Measurements from ENCODE around the gene VTI1B. TPM values are rescaled to one million over a fixed set of nuclear protein-coding genes. Genes with fewer than 3 reads are reported as not detected.
"Not testable (repeated sequence)": the region's sequence is repeated elsewhere in the genome, so short reads cannot be mapped to it uniquely, and the experiment has no call there.

VTI1B gene
- total RNA-seq, 3 donors from 2014 or later (not counting 1 experiment from before 2014, with no cell fraction given): 47.5 to 77.1 (median 57.9) TPM

DNA sequence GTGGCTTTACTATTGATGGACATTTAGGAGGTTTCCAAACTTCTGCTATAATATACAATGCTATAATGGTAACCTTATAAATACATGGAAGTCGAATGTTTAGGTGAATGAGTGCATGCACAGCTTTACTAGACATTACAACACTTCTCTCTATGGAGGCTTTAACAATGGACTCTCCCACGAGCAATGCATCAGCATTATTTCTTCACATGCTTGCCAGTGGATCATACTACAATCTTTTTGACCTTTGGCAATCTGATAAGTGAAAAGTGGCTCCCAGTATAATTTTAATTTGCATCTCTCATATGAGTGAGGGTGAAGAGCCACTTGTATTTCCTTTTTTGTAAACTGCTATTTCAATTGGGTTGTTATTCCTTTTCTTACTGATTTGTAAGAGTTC, 45.4 kb upstream of the VTI1B start:
- H3K36me3 Mint-ChIP-seq: no peaks in the 10 kb centered on the region
- no peak for ATAC-seq
- no peaks in the 10 kb centered on the region for H3K9me3 ChIP-seq (ENCODE audit: control insufficient read depth, insufficient read depth, low read length)
- peaks cover 6 to 12% of the 10 kb centered on the region in 2 donors for H3K4me1 Mint-ChIP-seq
- peaks cover 19% of the 10 kb centered on the region for H3K27me3 ChIP-seq (ENCODE audit: control insufficient read depth, insufficient read depth, low read length)
- no peak for DNase-seq
- H3K4me3 ChIP-seq (ENCODE audit: low read length): no peak overlapping the region
- 88% methylated on average over 1 of the region's 2 CpGs for WGBS (ENCODE audit: insufficient coverage)
- intact Hi-C loops (cut with micrococcal nuclease): no loop called here
- H3K4me3 Mint-ChIP-seq: no peak overlapping the region
- no peaks in the 10 kb centered on the region for H3K4me1 ChIP-seq (ENCODE audit: control insufficient read depth, insufficient read depth, low read length)
- no peaks in the 10 kb centered on the region for H3K9me3 Mint-ChIP-seq
- H3K27me3 Mint-ChIP-seq (ENCODE audit: low read depth in 2 of 2): peaks cover 24 to 55% of the 10 kb centered on the region in 2 donors
- no peak overlapping the region for H3K27ac Mint-ChIP-seq
- no peak for TF ChIP-seq CTCF (IDR thresholded peaks at IDR 0.05)
- H3K36me3 ChIP-seq (ENCODE audit: control insufficient read depth, insufficient read depth, low read length): no peaks in the 10 kb centered on the region
- H3K27ac ChIP-seq (ENCODE audit: low read length): no peak overlapping the region

GRCh38 chr14:67719385-67719784, 45.0 kb upstream of the VTI1B start:
- H3K9me3 Mint-ChIP-seq; ATAC-seq; DNase-seq; H3K27ac Mint-ChIP-seq; H3K4me3 ChIP-seq (ENCODE audit: low read length); H3K4me3 Mint-ChIP-seq; intact Hi-C loops (cut with micrococcal nuclease); H3K9me3 ChIP-seq (ENCODE audit: control insufficient read depth, insufficient read depth, low read length); H3K36me3 Mint-ChIP-seq; H3K27ac ChIP-seq (ENCODE audit: low read length); H3K4me1 ChIP-seq (ENCODE audit: control insufficient read depth, insufficient read depth, low read length); H3K36me3 ChIP-seq (ENCODE audit: control insufficient read depth, insufficient read depth, low read length): not testable (repeated sequence)
- H3K27me3 ChIP-seq (ENCODE audit: control insufficient read depth, insufficient read depth, low read length): peaks cover 19% of the 10 kb centered on the region
- H3K27me3 Mint-ChIP-seq (ENCODE audit: low read depth in 2 of 2): peaks cover 23 to 52% of the 10 kb centered on the region in 2 donors
- WGBS (ENCODE audit: insufficient coverage): 93% methylated on average over 3 of the region's 3 CpGs
- H3K4me1 Mint-ChIP-seq: peaks cover 6 to 12% of the 10 kb centered on the region in 2 donors

DNA sequence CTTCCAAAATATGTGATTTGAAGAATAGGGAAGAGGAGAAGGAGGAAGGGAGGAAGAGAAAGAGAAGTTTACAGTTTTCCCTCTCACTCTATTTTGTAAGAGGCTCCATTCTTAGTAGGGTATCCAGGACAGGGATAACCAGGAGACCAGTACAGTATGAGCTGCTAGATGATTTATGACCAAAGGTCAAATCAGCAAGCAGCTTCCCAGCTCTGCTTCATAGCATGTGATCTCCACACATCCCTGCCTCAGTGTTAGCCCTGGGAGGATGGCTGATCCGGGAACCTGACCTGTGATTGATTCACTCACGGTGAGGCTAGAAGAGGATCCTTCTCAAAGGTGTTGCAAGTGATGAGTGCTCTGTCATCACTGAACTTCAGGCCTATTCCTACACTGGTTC, 43.8 kb upstream of the VTI1B start:
- Mint-ChIP-seq H3K9me3 (no peaks in the 10 kb centered on the region), H3K36me3 (no peaks in the 10 kb centered on the region), H3K4me3 (no peak overlapping the region), H3K27ac (no peak overlapping the region), H3K4me1 (peaks cover 6 to 12% of the 10 kb centered on the region in 2 donors), H3K27me3 (ENCODE audit: low read depth in 2 of 2) (peaks cover 20 to 42% of the 10 kb centered on the region in 2 donors)
- intact Hi-C loops (cut with micrococcal nuclease): no loop called here
- 90% methylated on average over 2 of the region's 2 CpGs for WGBS (ENCODE audit: insufficient coverage)
- Histone ChIP-seq H3K27me3 (ENCODE audit: control insufficient read depth, insufficient read depth, low read length) (peaks cover 10% of the 10 kb centered on the region), H3K4me1 (ENCODE audit: control insufficient read depth, insufficient read depth, low read length) (no peaks in the 10 kb centered on the region), H3K36me3 (ENCODE audit: control insufficient read depth, insufficient read depth, low read length) (no peaks in the 10 kb centered on the region), H3K4me3 (ENCODE audit: low read length) (no peak overlapping the region), H3K27ac (ENCODE audit: low read length) (no peak overlapping the region), H3K9me3 (ENCODE audit: control insufficient read depth, insufficient read depth, low read length) (no peaks in the 10 kb centered on the region)
- DNase-seq (no peak), ATAC-seq (no peak)
- TF ChIP-seq CTCF (IDR thresholded peaks at IDR 0.05): no peak

DNA sequence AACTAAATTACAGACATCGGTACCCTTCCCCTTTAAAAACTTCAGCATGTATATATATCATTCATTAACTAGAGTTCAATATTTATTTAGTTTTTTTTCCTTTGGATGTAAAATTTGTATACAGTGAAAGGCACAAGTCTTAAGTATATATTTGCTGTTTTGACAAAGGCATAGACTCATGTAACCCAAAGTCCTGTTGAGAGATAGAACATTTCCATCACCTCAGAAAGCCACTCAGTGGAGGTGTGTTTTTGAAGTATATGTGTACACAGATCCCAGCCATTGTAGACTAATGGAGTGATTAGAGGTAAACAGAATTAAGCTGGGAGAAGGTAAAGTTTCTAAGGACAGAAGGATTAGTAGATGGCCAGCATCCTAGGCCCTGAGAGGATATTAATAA, 42.6 kb upstream of the VTI1B start:
- Histone ChIP-seq H3K27ac (ENCODE audit: low read length) (no peak overlapping the region), H3K36me3 (ENCODE audit: control insufficient read depth, insufficient read depth, low read length) (no peaks in the 10 kb centered on the region), H3K4me1 (ENCODE audit: control insufficient read depth, insufficient read depth, low read length) (no peaks in the 10 kb centered on the region), H3K4me3 (ENCODE audit: low read length) (no peak overlapping the region), H3K27me3 (ENCODE audit: control insufficient read depth, insufficient read depth, low read length) (peaks cover 5% of the 10 kb centered on the region), H3K9me3 (ENCODE audit: control insufficient read depth, insufficient read depth, low read length) (no peaks in the 10 kb centered on the region)
- Mint-ChIP-seq H3K9me3 (no peaks in the 10 kb centered on the region), H3K36me3 (no peaks in the 10 kb centered on the region), H3K27me3 (ENCODE audit: low read depth in 2 of 2) (peaks cover 15 to 33% of the 10 kb centered on the region in 2 donors), H3K4me3 (no peak overlapping the region), H3K4me1 (peaks cover 0 to 3% of the 10 kb centered on the region in 2 donors), H3K27ac (no peak overlapping the region)
- TF ChIP-seq CTCF (IDR thresholded peaks at IDR 0.05): no peak
- intact Hi-C loops (cut with micrococcal nuclease): no loop called here
- no CpG with 5 or more reads among the region's 1 CpG for WGBS (ENCODE audit: insufficient coverage)
- no peak for ATAC-seq
- no peak for DNase-seq

Data from natural killer cell (primary cell).